K562 (cell line): ENCODE measurements around the gene DGCR2. TPM values are rescaled to one million over a fixed set of nuclear protein-coding genes. Genes with fewer than 3 reads are reported as not detected.

Experiments used
- ARNT ChIP-seq, 2 experiments: fragments of 450-650 bp; IDR thresholded peaks; 2 replicates each; pipeline ENCODE4 v1.6.1; 2016; ENCODE audit warnings: mild to moderate bottlenecking in 1 of 2
- CBFB ChIP-seq: sonication (generic); formaldehyde crosslinking; IDR thresholded peaks from 2 replicates; pipeline ENCODE4 v1.4.0; 2020; ENCODE audit warnings: mild to moderate bottlenecking, missing genetic modification reagents
- CBX5 ChIP-seq: IDR thresholded peaks from 2 replicates; pipeline ENCODE4 v1.6.1; 2014; ENCODE audit warnings: low read depth, borderline replicate concordance
- GTF2E2 ChIP-seq: fragments of 200-800 bp; sonication (Bioruptor generic); IDR thresholded peaks from 2 replicates; pipeline ENCODE4 v1.6.1; 2016; ENCODE audit warnings: missing genetic modification characterization, missing compliant biosample characterization
- KLF13 ChIP-seq: fragments of 450-650 bp; IDR thresholded peaks from 2 replicates; pipeline ENCODE4 v1.6.1; 2016; ENCODE audit warnings: missing genetic modification characterization, low read depth, mild to moderate bottlenecking, missing compliant biosample characterization, moderate library complexity, borderline replicate concordance
- MYC ChIP-seq, 2 experiments: fragments of 250-450 bp in 1 of 2; sonication (Bioruptor Pico) in 1 of 2; IDR thresholded peaks; 2 replicates each; pipeline versions ENCODE4 v1.5.1 to v1.6.1; 2012 to 2021; ENCODE audit warnings: low read depth in 2 of 2, borderline replicate concordance in 1 of 2, improper control_type of control experiment in 1 of 2, low read length in 1 of 2, mild to moderate bottlenecking in 1 of 2, moderate library complexity in 1 of 2
- NRF1 ChIP-seq, 2 experiments: fragments of 450-650 bp; IDR thresholded peaks in 1 of 2; conservative IDR thresholded peaks in 1 of 2; 2 replicates each; pipeline ENCODE4 v1.6.1; 2014; ENCODE audit warnings: mild to moderate bottlenecking in 2 of 2
- TAL1 ChIP-seq: fragments of 450-650 bp; IDR thresholded peaks from 2 replicates; pipeline ENCODE4 v1.6.1; 2016; ENCODE audit warnings: mild to moderate bottlenecking
- ZBED1 ChIP-seq: IDR thresholded peaks from 2 replicates; pipeline ENCODE4 v1.6.1; 2014
- ZNF76 ChIP-seq: fragments of 250-450 bp; sonication (Bioruptor Pico); IDR thresholded peaks from 2 replicates; pipeline ENCODE4 v1.4.0; 2020; ENCODE audit warnings: mild to moderate bottlenecking, moderate library complexity, borderline replicate concordance
- ZSCAN29 ChIP-seq: fragments of 450-650 bp; IDR thresholded peaks from 2 replicates; pipeline ENCODE4 v1.6.1; 2017
- ZZZ3 ChIP-seq: fragments of 450-650 bp; IDR thresholded peaks from 2 replicates; pipeline ENCODE4 v1.6.1; 2016; ENCODE audit warnings: antibody characterized with exemption, mild to moderate bottlenecking, moderate library complexity
- polyA plus RNA-seq, 8 experiments: library from polyadenylated mRNA; depleted of rRNA in 4 of 8; stranded (reverse) in 5 of 8; unstranded in 3 of 8; fragments of >200 nt; fragmentation: Nextera tagmentation in 2 of 8; fragmentation: Illumina TruSeq in 1 of 8; extraction: Ambion mirVana in 2 of 8; extraction: Trizol in 1 of 8; gene quantifications; 2 replicates each; pipeline versions ENCODE4 v1.2.1 to v1.2.3, GENCODE V29; 2011 to 2014; ENCODE audit warnings: inconsistent platforms in 1 of 8, missing spikeins in 1 of 8
- total RNA-seq, 7 experiments: library from RNA; depleted of rRNA in 6 of 7; stranded (reverse); fragments of >200 nt in 6 of 7; fragmentation: Illumina TruSeq in 2 of 7; extraction: Trizol in 2 of 7; gene quantifications; 2 replicates each; pipeline versions ENCODE4 v1.2.1 to v1.2.3, GENCODE V29; 2011 to 2021; ENCODE audit warnings: low replicate concordance in 1 of 7
- TF ChIP-seq, protein P1 (sequence below): fragments of 450-650 bp; IDR thresholded peaks from 2 replicates; pipeline ENCODE4 v1.6.1; 2018; ENCODE audit warnings: mild to moderate bottlenecking, low read depth; ENCODE audit not compliant: partially characterized antibody
- TF ChIP-seq, protein P2 (sequence below): sonication (generic); formaldehyde crosslinking; IDR thresholded peaks from 2 replicates; pipeline ENCODE4 v1.9.0; 2022; ENCODE audit warnings: mild to moderate bottlenecking, missing genetic modification reagents
- TF ChIP-seq, protein P3 (sequence below), 2 experiments: fragments of 450-650 bp; IDR thresholded peaks; 2 replicates each; pipeline ENCODE4 v1.6.1; 2018; ENCODE audit warnings: mild to moderate bottlenecking in 2 of 2, low read depth in 1 of 2; ENCODE audit not compliant: partially characterized antibody in 2 of 2
- TF ChIP-seq, protein P4 (sequence below): sonication (generic); formaldehyde crosslinking; IDR thresholded peaks from 2 replicates; pipeline ENCODE4 v1.8.0; 2022; ENCODE audit warnings: missing genetic modification reagents, mild to moderate bottlenecking, borderline replicate concordance
- TF ChIP-seq, protein P5 (sequence below): IDR thresholded peaks from 2 replicates; pipeline ENCODE4 v1.6.1; 2011; ENCODE audit not compliant: insufficient read length; ENCODE audit errors: extremely low read depth

DGCR2 gene
- total and polyA plus RNA-seq, 9 of the 15 experiments (the other 6 are each of a cell fraction or from before 2014, with no cell fraction given): 0.69 to 101 (median 56.4) TPM

DNA sequence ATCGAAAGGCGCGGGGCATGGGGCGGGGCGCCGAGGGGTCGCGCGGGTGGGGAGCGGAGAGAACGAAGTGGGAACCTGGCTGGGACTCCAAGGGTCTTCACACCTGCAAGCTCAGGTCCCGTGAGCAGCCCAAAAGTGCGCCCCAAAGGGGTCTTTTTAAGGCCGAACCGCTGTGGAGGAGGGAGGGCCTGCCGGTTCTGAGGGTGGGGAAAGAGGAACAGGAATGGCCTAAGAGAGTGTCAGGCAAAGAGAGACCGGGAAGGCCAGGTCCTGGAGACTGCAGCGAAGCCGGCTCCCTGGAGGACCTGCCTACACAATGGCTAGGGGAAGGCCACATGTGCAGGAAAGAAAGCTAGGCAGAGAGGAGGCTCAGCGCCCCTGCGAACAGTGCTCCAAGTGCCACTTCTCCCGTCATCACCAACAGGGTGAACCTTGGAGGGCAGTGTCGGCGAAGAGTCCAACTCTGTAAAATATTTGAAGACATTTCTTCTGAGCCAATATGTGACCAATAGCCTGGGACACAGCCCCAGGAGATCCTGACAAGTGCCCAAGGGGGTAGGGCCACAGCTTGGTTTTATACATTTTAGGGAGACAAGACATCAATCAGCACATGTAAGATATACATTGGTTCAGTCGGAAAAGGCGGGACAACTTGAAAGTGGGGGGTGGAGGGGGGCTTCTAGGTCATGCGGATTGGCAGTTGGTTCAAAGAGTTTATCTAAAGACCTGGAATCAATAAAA, 710 bp upstream of the DGCR2 start (continued):
- TF ChIP-seq CBFB (CRISPR knock-in tag) (no peak), GTF2E2 (tag) (no peak), ZNF76 (CRISPR knock-in tag) (no peak), ARNT (IDR thresholded peaks at IDR 0.05) (0 out of 4 replicates have a peak, but pooled peaks of 1 of the 2 experiments have one; percentile 42), TAL1 (0 out of 2 replicates have a peak, but pooled peaks have one; percentile 2), CBX5 (no peak), ZBED1 (no peak), ZSCAN29 (no peak), ZZZ3 (no peak), KLF13 (tag) (no peak), NRF1 (conservative IDR thresholded peaks at IDR 0.05 in 1 of 2, IDR thresholded peaks at IDR 0.05 in 1 of 2) (no peak), MYC (IDR thresholded peaks at IDR 0.05; ENCODE audit: low read depth, low read length) (no peak), MYC (CRISPR knock-in tag; IDR thresholded peaks at IDR 0.05; ENCODE audit: borderline replicate concordance, low read depth) (peak; percentile 92; the same call in 1 of the 2 replicates)
- TF ChIP-seq, protein P1, sequence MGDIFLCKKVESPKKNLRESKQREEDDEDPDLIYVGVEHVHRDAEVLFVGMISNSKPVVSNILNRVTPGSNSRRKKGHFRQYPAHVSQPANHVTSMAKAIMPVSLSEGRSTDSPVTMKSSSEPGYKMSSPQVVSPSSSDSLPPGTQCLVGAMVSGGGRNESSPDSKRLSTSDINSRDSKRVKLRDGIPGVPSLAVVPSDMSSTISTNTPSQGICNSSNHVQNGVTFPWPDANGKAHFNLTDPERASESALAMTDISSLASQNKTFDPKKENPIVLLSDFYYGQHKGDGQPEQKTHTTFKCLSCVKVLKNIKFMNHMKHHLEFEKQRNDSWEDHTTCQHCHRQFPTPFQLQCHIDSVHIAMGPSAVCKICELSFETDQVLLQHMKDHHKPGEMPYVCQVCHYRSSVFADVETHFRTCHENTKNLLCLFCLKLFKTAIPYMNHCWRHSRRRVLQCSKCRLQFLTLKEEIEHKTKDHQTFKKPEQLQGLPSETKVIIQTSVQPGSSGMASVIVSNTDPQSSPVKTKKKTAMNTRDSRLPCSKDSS: no peak
- TF ChIP-seq, protein P2, sequence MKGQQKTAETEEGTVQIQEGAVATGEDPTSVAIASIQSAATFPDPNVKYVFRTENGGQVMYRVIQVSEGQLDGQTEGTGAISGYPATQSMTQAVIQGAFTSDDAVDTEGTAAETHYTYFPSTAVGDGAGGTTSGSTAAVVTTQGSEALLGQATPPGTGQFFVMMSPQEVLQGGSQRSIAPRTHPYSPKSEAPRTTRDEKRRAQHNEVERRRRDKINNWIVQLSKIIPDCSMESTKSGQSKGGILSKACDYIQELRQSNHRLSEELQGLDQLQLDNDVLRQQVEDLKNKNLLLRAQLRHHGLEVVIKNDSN: no peak
- TF ChIP-seq, protein P3, sequence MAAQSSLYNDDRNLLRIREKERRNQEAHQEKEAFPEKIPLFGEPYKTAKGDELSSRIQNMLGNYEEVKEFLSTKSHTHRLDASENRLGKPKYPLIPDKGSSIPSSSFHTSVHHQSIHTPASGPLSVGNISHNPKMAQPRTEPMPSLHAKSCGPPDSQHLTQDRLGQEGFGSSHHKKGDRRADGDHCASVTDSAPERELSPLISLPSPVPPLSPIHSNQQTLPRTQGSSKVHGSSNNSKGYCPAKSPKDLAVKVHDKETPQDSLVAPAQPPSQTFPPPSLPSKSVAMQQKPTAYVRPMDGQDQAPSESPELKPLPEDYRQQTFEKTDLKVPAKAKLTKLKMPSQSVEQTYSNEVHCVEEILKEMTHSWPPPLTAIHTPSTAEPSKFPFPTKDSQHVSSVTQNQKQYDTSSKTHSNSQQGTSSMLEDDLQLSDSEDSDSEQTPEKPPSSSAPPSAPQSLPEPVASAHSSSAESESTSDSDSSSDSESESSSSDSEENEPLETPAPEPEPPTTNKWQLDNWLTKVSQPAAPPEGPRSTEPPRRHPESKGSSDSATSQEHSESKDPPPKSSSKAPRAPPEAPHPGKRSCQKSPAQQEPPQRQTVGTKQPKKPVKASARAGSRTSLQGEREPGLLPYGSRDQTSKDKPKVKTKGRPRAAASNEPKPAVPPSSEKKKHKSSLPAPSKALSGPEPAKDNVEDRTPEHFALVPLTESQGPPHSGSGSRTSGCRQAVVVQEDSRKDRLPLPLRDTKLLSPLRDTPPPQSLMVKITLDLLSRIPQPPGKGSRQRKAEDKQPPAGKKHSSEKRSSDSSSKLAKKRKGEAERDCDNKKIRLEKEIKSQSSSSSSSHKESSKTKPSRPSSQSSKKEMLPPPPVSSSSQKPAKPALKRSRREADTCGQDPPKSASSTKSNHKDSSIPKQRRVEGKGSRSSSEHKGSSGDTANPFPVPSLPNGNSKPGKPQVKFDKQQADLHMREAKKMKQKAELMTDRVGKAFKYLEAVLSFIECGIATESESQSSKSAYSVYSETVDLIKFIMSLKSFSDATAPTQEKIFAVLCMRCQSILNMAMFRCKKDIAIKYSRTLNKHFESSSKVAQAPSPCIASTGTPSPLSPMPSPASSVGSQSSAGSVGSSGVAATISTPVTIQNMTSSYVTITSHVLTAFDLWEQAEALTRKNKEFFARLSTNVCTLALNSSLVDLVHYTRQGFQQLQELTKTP (IDR thresholded peaks at IDR 0.05; ENCODE audit: low read depth in 1 of 2, partially characterized antibody in 2 of 2): peak in 1 of 2 experiments; percentile 75
- TF ChIP-seq, protein P4, sequence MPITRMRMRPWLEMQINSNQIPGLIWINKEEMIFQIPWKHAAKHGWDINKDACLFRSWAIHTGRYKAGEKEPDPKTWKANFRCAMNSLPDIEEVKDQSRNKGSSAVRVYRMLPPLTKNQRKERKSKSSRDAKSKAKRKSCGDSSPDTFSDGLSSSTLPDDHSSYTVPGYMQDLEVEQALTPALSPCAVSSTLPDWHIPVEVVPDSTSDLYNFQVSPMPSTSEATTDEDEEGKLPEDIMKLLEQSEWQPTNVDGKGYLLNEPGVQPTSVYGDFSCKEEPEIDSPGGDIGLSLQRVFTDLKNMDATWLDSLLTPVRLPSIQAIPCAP (CRISPR knock-in tag): no peak
- TF ChIP-seq, protein P5, sequence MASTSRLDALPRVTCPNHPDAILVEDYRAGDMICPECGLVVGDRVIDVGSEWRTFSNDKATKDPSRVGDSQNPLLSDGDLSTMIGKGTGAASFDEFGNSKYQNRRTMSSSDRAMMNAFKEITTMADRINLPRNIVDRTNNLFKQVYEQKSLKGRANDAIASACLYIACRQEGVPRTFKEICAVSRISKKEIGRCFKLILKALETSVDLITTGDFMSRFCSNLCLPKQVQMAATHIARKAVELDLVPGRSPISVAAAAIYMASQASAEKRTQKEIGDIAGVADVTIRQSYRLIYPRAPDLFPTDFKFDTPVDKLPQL: no peak
